NT2/D1 (cell line): Measurements from ENCODE around the gene MYO1E.
"Not testable (repeated sequence)": the region's sequence is repeated elsewhere in the genome, so short reads cannot be mapped to it uniquely, and the experiment has no call there.

ENCODE experiments used
- DNase-seq: peaks from one replicate; pipeline ENCODE4 v3.0.0-alpha.2; 2011; ENCODE audit warnings: low read depth, low spot score
- H3K27me3 ChIP-seq: 2 replicates; pipeline ENCODE4 v1.6.0; 2011; ENCODE audit warnings: mild to moderate bottlenecking; ENCODE audit not compliant: insufficient read length, insufficient read depth
- H3K36me3 ChIP-seq: 2 replicates; pipeline ENCODE4 v1.6.1; 2011; ENCODE audit warnings: mild to moderate bottlenecking, low read length, mixed read lengths; ENCODE audit not compliant: insufficient read depth, insufficient read length
- H3K4me1 ChIP-seq: 2 replicates; pipeline ENCODE4 v1.5.1; 2011; ENCODE audit not compliant: insufficient read depth, insufficient read length
- H3K4me3 ChIP-seq: 2 replicates; pipeline ENCODE4 v1.5.1; 2011; ENCODE audit warnings: low read depth; ENCODE audit not compliant: insufficient read length
- H3K9ac ChIP-seq: 2 replicates; pipeline ENCODE4 v1.6.0; 2011; ENCODE audit warnings: low read depth; ENCODE audit not compliant: insufficient read length
- H3K9me3 ChIP-seq: 2 replicates; pipeline ENCODE4 v1.5.1; 2011; ENCODE audit warnings: mild to moderate bottlenecking, low read length; ENCODE audit not compliant: insufficient read depth
- SUZ12 ChIP-seq: IDR thresholded peaks from 2 replicates; pipeline ENCODE4 v1.6.1; 2011; ENCODE audit not compliant: insufficient read length, insufficient read depth; ENCODE audit errors: extremely low read depth
- YY1 ChIP-seq: IDR thresholded peaks from 2 replicates; pipeline ENCODE4 v1.6.1; 2011; ENCODE audit not compliant: insufficient read length, insufficient read depth
- ZNF274 ChIP-seq: IDR thresholded peaks from 2 replicates; pipeline ENCODE4 v1.6.1; 2011; ENCODE audit warnings: mild to moderate bottlenecking, low read depth, low read length

The MYO1E gene

GRCh38 chr15:59165726-59166125, 206.9 kb downstream of the MYO1E start:
- Histone ChIP-seq H3K9me3 (no peaks in the 10 kb centered on the region), H3K27me3 (no peaks in the 10 kb centered on the region), H3K4me1 (no peaks in the 10 kb centered on the region), H3K4me3 (no peak overlapping the region), H3K9ac (no peak overlapping the region), H3K36me3 (peaks cover 43% of the 10 kb centered on the region)
- TF ChIP-seq ZNF274 (no peak), SUZ12 (no peak), YY1 (no peak)
- no peak for DNase-seq

GRCh38 chr15:59162080-59162479, 210.6 kb downstream of the MYO1E start:
- not testable (repeated sequence) for H3K9me3 ChIP-seq, H3K27me3 ChIP-seq, H3K4me1 ChIP-seq, DNase-seq, H3K9ac ChIP-seq, H3K4me3 ChIP-seq
- peaks cover 62% of the 10 kb centered on the region for H3K36me3 ChIP-seq

GRCh38 chr15:59160880-59161593, 211.6 kb downstream of the MYO1E start:
- no peak overlapping the region for H3K4me3 ChIP-seq
- H3K9ac ChIP-seq: no peak overlapping the region
- no peak for DNase-seq
- H3K9me3 ChIP-seq: no peaks in the 10 kb centered on the region
- no peaks in the 10 kb centered on the region for H3K4me1 ChIP-seq
- H3K36me3 ChIP-seq: peaks cover 65% of the 10 kb centered on the region
- no peaks in the 10 kb centered on the region for H3K27me3 ChIP-seq
- no peak for TF ChIP-seq ZNF274
- TF ChIP-seq YY1: no peak
- TF ChIP-seq SUZ12: no peak

- no peak overlapping the region for H3K9ac ChIP-seq
- no peaks in the 10 kb centered on the region for H3K4me1 ChIP-seq
- TF ChIP-seq SUZ12 (no peak), ZNF274 (no peak), YY1 (no peak)
- no peaks in the 10 kb centered on the region for H3K9me3 ChIP-seq
- no peaks in the 10 kb centered on the region for H3K27me3 ChIP-seq
- no peak overlapping the region for H3K4me3 ChIP-seq
- no peak for DNase-seq
- H3K36me3 ChIP-seq: peaks cover 63% of the 10 kb centered on the region
These were observed 213.5 kb downstream of the MYO1E start for GRCh38 chr15:59159210-59159609.

- no peaks in the 10 kb centered on the region for H3K9me3 ChIP-seq
- TF ChIP-seq SUZ12 (no peak), YY1 (no peak), ZNF274 (no peak)
- peaks cover 68% of the 10 kb centered on the region for H3K36me3 ChIP-seq
- no peaks in the 10 kb centered on the region for H3K4me1 ChIP-seq
- no peaks in the 10 kb centered on the region for H3K27me3 ChIP-seq
- H3K4me3 ChIP-seq: no peak overlapping the region
- H3K9ac ChIP-seq: no peak overlapping the region
- DNase-seq: no peak
These were observed 214.0 kb downstream of the MYO1E start for GRCh38 chr15:59158701-59159034.

GRCh38 chr15:59157840-59158700, 214.6 kb downstream of the MYO1E start:
- no peak overlapping the region for H3K9ac ChIP-seq
- H3K4me3 ChIP-seq: no peak overlapping the region
- no peaks in the 10 kb centered on the region for H3K27me3 ChIP-seq
- peaks cover 74% of the 10 kb centered on the region for H3K36me3 ChIP-seq
- no peaks in the 10 kb centered on the region for H3K9me3 ChIP-seq
- TF ChIP-seq SUZ12 (no peak), YY1 (no peak), ZNF274 (no peak)
- no peak for DNase-seq
- H3K4me1 ChIP-seq: no peaks in the 10 kb centered on the region

- TF ChIP-seq SUZ12: no peak
- no peak for DNase-seq
- H3K36me3 ChIP-seq: peaks cover 74% of the 10 kb centered on the region
- no peaks in the 10 kb centered on the region for H3K4me1 ChIP-seq
- H3K27me3 ChIP-seq: no peaks in the 10 kb centered on the region
- no peak overlapping the region for H3K9ac ChIP-seq
- no peaks in the 10 kb centered on the region for H3K9me3 ChIP-seq
- no peak overlapping the region for H3K4me3 ChIP-seq
These were observed 215.3 kb downstream of the MYO1E start for GRCh38 chr15:59157396-59157795.
